Activated CD8-positive, alpha-beta memory T cell treated with anti-CD3 and anti-CD28 coated beads for 4 hours (primary cell): ENCODE measurements around the gene SERPINE3.

Experiments
- DNase-seq, 2 donors: peaks; one replicate each; pipeline ENCODE4 v3.0.0-alpha.2; 2020; ENCODE audit warnings: low read depth in 2 of 2

SERPINE3 gene

GRCh38 chr13:51339354-51339753 lies at the start of gene SERPINE3:
TSS of gene SERPINE3 (plus strand) at chr13:51339691. CDS start at chr13:51341092, 1,401 bp downstream.
- DNase-seq, result no peak

DNA sequence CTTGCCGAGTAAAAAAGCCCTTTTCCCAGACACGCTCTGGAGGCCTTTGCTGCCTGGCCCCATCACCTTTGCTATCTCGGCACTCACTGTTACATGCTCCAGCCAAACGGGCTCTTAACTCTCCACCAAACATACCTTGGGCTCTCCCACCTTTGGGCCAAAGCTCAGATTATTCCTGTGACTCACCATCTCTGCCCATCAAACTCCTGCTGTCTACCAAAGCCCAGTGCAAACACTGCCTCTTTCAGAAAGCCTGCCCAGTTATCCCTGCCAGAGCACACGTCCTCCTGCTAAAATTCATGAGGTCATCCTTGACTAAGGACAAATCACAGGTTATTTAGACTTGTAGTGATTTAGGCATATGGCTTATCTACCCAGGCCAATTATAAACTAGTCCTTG lies 48.1 kb upstream of the SERPINE3 start:
- DNase-seq, result no peak

GRCh38 chr13:51292000-51292565 lies 47.4 kb upstream of the SERPINE3 start:
- no peak for DNase-seq

GRCh38 chr13:51297556-51297955 lies 41.9 kb upstream of the SERPINE3 start:
- no peak for DNase-seq

DNA sequence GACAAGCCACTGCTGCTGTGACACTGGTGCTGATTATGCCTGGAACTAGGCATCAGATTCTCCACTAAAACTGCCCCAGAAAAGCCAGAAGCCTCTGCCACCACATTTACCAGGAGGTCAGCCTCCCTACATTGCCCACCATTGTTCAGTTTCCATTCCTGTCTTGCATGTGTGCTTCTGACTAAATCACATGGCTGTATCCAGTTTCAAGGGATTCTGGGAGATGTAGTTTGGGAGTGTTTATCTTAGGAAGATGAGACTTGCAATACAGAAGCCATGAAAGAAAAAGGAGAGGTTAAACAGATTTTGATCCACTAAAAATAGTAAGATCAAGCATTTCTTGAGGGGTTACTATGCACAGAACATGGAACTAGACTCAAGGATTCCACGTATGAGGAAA lies 40.7 kb upstream of the SERPINE3 start:
- no peak for DNase-seq

GRCh38 chr13:51303063-51303552 lies 36.4 kb upstream of the SERPINE3 start:
- DNase-seq, result no peak

GRCh38 chr13:51303882-51304281 lies 35.6 kb upstream of the SERPINE3 start:
- no peak for DNase-seq

DNA sequence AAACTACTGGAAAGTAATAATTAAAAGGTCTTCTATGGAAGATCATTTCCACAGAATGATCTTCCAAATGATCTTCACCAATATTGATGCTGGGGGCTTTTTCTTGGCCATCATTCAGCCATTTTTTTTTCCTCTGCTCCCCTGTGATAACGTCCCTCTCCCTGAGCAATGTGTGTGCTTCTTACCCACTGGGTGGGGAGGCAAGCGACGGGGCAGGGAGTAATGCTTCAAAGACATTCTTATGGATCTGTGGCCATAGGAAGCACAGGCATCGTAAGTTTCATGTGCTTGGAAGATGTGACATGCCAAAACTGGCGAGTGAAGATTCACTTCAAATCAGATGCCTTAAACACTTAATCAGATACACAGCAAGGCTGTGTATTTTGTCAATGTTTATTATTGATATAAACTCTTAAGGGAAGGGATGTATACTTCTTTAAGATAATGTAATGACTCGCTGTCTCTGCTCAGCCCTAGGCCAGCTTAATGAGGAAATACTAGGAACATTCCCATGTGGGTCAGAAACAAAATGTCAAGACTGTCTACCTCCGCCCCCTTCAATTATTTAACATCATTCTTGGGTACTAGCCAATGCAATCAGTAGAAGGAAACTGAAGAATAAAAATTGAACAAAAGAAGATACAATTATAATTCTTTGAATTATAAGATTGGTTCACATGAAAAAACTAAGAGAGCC lies 34.1 kb upstream of the SERPINE3 start:
- no peak for DNase-seq

- DNase-seq, result no peak
Observed at GRCh38 chr13:51308781-51309180, 30.7 kb upstream of the SERPINE3 start.

DNA sequence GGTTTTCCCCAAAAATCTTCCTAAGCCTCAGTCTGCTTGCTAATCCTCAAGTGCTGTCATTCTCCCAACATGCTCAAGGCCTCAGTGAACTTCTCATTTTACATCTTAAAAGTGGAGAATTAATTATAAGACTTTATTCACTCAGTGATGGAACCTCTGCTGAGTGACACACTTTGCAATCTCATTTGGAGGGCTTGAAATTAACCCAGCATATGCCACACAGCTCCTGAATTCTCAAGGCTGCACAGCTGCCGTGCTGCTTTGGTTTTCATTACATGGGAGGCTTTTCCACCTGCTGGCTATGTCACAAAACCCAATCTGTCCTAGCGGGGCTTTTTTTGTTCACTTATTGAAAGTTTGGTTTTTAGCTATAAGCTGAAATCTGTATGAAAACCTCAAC lies 28.3 kb upstream of the SERPINE3 start:
- no peak for DNase-seq

- DNase-seq, result no peak
Observed at GRCh38 chr13:51311957-51312520, 27.5 kb upstream of the SERPINE3 start.

DNA sequence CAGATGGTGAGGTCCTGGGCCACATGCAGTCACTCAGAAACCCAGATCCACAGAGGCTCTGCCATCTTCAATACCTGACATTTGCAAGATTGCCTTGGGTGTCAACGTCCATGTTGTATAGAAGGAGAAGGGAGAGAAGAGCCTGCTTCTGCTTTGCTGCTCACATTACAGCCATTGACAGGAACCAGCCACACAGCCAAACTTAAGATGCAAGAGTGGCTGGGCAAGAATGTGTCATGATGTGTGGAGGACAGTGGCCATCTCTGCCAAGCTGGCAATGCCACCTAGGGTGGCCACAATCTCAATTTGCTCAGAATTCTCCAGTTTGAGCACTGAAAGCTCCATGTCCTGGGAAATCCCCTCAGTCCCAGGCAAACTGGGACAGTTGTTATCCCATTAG lies 25.9 kb upstream of the SERPINE3 start:
- DNase-seq, result no peak

DNA sequence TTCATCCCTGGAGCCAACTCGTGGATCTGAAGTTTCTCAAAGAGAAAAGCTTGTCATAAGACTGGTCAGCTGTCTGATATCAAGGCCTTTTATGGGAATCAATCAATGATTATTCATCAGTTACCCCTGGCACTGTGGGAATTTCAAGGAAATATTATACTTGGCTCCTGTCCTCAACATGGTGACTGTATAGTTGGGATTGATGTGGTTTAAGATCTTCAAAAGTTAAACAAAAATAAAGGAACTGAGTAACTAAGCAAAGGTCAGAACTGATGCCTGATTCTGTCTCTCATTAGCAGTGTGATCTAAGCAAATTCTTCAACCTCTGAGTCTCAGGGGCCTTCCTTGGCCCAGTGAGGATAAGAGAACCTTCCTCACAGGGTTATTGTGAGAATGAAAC lies 22.2 kb upstream of the SERPINE3 start:
- DNase-seq, result no peak

DNA sequence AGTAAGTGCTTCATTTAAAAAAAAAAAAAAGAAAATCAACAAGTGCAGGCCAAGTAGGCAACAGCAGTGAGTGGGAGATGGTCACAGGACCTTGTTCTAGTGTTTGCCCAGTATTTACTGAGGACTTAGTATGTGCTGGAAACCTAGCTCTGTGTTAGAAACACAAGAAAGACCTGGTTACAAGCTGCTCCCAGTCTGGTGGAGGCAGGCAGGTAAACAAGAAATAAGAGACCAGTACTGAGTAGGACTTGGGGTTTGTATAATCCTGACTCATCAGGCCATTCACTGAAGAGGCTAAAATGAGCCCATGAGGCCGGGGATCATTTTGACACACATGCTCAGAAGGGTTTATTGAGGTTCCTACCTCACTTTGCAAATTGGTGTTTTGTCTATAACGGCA lies 21.5 kb upstream of the SERPINE3 start:
- no peak for DNase-seq

DNA sequence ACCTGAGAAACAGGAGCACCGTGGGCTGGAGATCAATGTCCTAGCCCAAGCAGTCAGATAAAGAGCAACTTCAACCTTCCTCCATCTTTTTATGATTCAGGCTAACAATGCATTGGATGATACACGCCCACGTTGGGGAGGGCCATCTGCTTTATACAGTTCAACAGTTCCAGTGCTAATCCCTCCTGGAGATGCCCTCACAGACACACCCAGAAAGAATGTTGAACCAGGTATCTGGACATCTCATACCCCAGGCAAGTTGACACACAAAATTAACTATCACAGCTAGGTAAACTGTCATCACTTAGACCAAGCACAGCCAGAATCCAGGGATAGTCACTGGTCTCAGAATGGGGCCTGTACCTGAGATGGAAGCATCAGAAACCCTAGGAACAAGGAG lies 20.6 kb upstream of the SERPINE3 start:
- DNase-seq, result no peak

- no peak for DNase-seq
Observed at GRCh38 chr13:51321836-51322235, 17.7 kb upstream of the SERPINE3 start.

DNA sequence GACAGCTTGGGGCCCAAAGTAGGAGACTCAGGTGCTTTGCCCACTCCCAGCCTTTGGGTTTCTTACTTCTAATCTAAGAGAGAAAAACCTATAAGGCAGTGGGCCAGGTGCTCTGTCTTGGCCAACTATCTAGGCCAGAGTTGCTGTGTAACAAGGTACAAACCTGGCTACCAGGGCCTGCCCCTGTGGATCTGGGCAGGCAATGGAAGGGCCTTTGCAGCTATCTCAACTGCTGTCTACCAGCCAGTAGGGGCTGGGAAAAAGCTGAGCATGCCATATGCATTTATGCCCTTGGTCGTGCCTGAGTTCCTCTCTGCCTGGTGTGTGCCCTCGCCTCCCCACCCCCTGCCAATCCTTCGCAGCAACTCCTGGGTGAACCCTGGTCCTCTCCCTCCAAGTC lies 16.7 kb upstream of the SERPINE3 start:
- no peak for DNase-seq

- DNase-seq, result no peak
Observed at GRCh38 chr13:51323824-51324511, 15.5 kb upstream of the SERPINE3 start.

GRCh38 chr13:51324714-51325420 lies 14.6 kb upstream of the SERPINE3 start:
- DNase-seq, result no peak

DNA sequence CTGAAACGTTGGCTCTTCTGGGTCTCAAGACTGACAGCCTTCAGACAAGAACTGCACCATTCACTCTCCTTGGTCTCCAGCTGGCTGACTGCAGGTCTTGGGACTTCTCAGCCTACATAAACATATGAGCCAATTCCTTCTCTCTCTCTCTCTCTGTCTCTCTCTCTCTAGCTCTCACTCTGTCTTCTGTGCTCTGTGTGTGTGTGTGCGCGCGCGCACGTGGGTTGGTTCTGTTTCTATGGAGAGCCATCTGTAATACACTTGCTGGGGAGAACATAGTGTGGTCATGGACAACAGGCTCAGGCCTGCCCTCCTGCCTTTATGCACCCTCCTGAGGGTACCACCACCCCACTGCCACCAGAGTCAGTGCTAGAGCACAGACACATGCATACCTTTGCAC lies 13.7 kb upstream of the SERPINE3 start:
- no peak for DNase-seq

DNA sequence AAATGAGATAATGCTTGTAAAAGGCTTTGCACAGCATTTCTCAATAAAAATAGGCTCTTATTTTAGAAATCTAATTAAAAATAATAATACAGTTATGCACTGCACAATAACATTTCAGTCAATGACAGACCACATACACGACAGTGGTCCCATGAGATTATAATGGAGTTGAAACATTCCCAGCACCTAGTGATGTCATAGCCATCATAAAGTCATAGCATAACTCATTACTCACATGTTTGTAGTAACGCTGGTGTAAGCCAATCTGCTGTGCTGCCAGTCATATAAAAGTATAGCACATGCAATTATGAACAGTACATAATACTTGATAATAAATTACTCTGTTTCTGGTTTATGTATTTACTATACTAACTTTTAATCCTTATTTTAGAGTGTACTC lies 12.7 kb upstream of the SERPINE3 start:
- no peak for DNase-seq

DNA sequence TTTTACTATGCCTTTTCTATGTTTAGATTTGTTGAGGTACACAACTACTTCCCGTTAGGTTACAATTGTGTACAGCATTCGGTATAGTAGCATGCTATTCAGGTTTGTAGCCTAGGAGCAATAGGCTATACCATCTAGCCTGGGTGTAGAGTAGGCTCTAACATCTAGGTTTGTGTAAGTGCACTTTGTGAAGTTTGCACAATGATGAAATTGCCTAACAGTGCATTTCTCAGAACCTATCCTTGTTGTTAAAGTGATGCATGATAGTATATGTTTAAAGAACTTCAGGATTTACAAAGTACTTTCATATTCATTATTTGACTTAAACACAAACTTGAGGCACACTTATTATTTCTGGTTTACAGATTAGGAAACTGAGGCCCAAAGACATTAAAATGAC lies 11.5 kb upstream of the SERPINE3 start:
- DNase-seq, result no peak
